Activated T-cell treated with anti-CD3 and anti-CD28 coated beads, Interleukin-2, amount 50 U/mL, for 72 hours (primary cell): Measurements from ENCODE around the gene ERFL. TPM values are rescaled to one million over a fixed set of nuclear protein-coding genes. Genes with fewer than 3 reads are reported as not detected.
A peak's percentile ranks its signal among the peaks of the same experiment; 100 is the strongest.
"Not testable (repeated sequence)": the region's sequence is repeated elsewhere in the genome, so short reads cannot be mapped to it uniquely, and the experiment has no call there.

Experiments
- ATAC-seq, 2 donors: fragments of 150-1000 bp; cut with Tn5 transposase; replicated peaks in 1 of 2; 2 replicates each; pipeline ENCODE4 v1.10.0; 2021; ENCODE audit warnings: moderate library complexity in 2 of 2, mild to moderate bottlenecking in 1 of 2
- DNase-seq, 2 donors: peaks; one replicate each; pipeline ENCODE4 v3.0.0; 2021 to 2022; ENCODE audit warnings: mixed read lengths in 1 of 2
- H3K27ac Mint-ChIP-seq: one replicate; pipeline ENCODE4 v1.8.0; 2022; ENCODE audit warnings: mild to moderate bottlenecking, moderate library complexity, mixed read lengths
- H3K27me3 Mint-ChIP-seq: one replicate; pipeline ENCODE4 v1.8.0; 2022; ENCODE audit warnings: low read depth, mixed read lengths
- H3K36me3 Mint-ChIP-seq, 2 donors: one replicate each; pipeline ENCODE4 v1.8.0; 2022; ENCODE audit warnings: mixed read lengths in 2 of 2, mild to moderate bottlenecking in 1 of 2; ENCODE audit not compliant: insufficient read depth in 2 of 2
- H3K4me1 Mint-ChIP-seq: one replicate; pipeline ENCODE4 v1.8.0; 2022; ENCODE audit warnings: low read depth, mixed read lengths
- H3K4me3 Mint-ChIP-seq, 2 donors: one replicate each; pipeline ENCODE4 v1.8.0; 2022; ENCODE audit warnings: mild to moderate bottlenecking in 2 of 2, mixed read lengths in 2 of 2, moderate library complexity in 2 of 2
- H3K9me3 Mint-ChIP-seq, 2 donors: one replicate each; pipeline ENCODE4 v1.8.0; 2022; ENCODE audit warnings: mixed read lengths in 2 of 2
- total RNA-seq, 2 donors: library from RNA; stranded (reverse); gene quantifications; one replicate each; pipeline ENCODE4 v1.2.3, GENCODE V29; 2022

The ERFL gene
- total RNA-seq, 2 donors from 2014 or later: 3.3 to 4.1 TPM

GRCh38 chr19:41877916-41878905 lies 50.0 kb downstream of the ERFL start:
- peaks cover 53% of the 10 kb centered on the region for H3K4me1 Mint-ChIP-seq
- no peaks in the 10 kb centered on the region for H3K9me3 Mint-ChIP-seq
- peaks cover 5 to 6% of the 10 kb centered on the region in 2 donors for H3K36me3 Mint-ChIP-seq

GRCh38 chr19:41876847-41877832 lies 51.1 kb downstream of the ERFL start, which contains the start of gene CD79A:
Gene CD79A (plus strand): TSS chr19:41877279. CDS start chr19:41877305, 26 bp downstream.
- ATAC-seq: peak; percentile 2 to 8
- peak in 1 of 2 donors; percentile 37 for DNase-seq
- H3K36me3 Mint-ChIP-seq: peaks cover 0 to under 1% of the 10 kb centered on the region in 2 donors
- H3K27me3 Mint-ChIP-seq: no peaks in the 10 kb centered on the region
- H3K4me3 Mint-ChIP-seq: peak within 1 kb of the TSS; percentile 54 to 78
- peaks cover 59% of the 10 kb centered on the region for H3K4me1 Mint-ChIP-seq
- H3K27ac Mint-ChIP-seq: peak within 1 kb of the TSS; percentile 90
- H3K9me3 Mint-ChIP-seq: no peaks in the 10 kb centered on the region

More at GRCh38 chr19:41877916-41878905, 50.0 kb downstream of the ERFL start:
- Mint-ChIP-seq H3K27me3 (no peaks in the 10 kb centered on the region), H3K27ac (peak overlapping the region; percentile 90), H3K4me3 (peak overlapping the region; percentile 54 to 78)
- ATAC-seq (peak; percentile 5 to 10), DNase-seq (peak in 1 of 2 donors; percentile 22)

GRCh38 chr19:41875973-41876372 lies 52.3 kb downstream of the ERFL start:
- peaks cover 63% of the 10 kb centered on the region for H3K4me1 Mint-ChIP-seq
- ATAC-seq, H3K27me3 Mint-ChIP-seq, H3K9me3 Mint-ChIP-seq, H3K36me3 Mint-ChIP-seq: not testable (repeated sequence)
- H3K4me3 Mint-ChIP-seq: peak overlapping the region; percentile 49 to 60
- peak overlapping the region; percentile 18 for H3K27ac Mint-ChIP-seq
- DNase-seq: peak in 1 of 2 donors; percentile 0

- no peak for ATAC-seq
- no peaks in the 10 kb centered on the region for H3K27me3 Mint-ChIP-seq
- H3K4me1 Mint-ChIP-seq: peaks cover 87% of the 10 kb centered on the region
- peak overlapping the region in 1 of 2 donors; percentile 20 for H3K4me3 Mint-ChIP-seq
- no peaks in the 10 kb centered on the region for H3K9me3 Mint-ChIP-seq
- peak overlapping the region; percentile 75 for H3K27ac Mint-ChIP-seq
- peaks cover 6 to 19% of the 10 kb centered on the region in 2 donors for H3K36me3 Mint-ChIP-seq
- peak; percentile 68 to 73 for DNase-seq
Measured at GRCh38 chr19:41872775-41873647, 55.2 kb downstream of the ERFL start.

- Mint-ChIP-seq H3K27ac (peak overlapping the region; percentile 75), H3K9me3 (no peaks in the 10 kb centered on the region), H3K27me3 (no peaks in the 10 kb centered on the region), H3K4me1 (peaks cover 87% of the 10 kb centered on the region), H3K4me3 (peak overlapping the region in 1 of 2 donors; percentile 20), H3K36me3 (peaks cover 6 to 19% of the 10 kb centered on the region in 2 donors)
- ATAC-seq (no peak), DNase-seq (no peak)
Measured at GRCh38 chr19:41872384-41872774, 55.9 kb downstream of the ERFL start.

GRCh38 chr19:41871573-41872383 lies 56.5 kb downstream of the ERFL start:
- peak; percentile 67 to 76 for ATAC-seq
- H3K27me3 Mint-ChIP-seq: no peaks in the 10 kb centered on the region
- H3K36me3 Mint-ChIP-seq: peaks cover 6 to 20% of the 10 kb centered on the region in 2 donors
- H3K27ac Mint-ChIP-seq: peak overlapping the region; percentile 99
- DNase-seq: peak; percentile 80 to 85
- H3K9me3 Mint-ChIP-seq: no peaks in the 10 kb centered on the region
- peaks cover 83% of the 10 kb centered on the region for H3K4me1 Mint-ChIP-seq
- peak overlapping the region; percentile 72 to 85 for H3K4me3 Mint-ChIP-seq

- no peaks in the 10 kb centered on the region for H3K27me3 Mint-ChIP-seq
- peaks cover 83% of the 10 kb centered on the region for H3K4me1 Mint-ChIP-seq
- H3K27ac Mint-ChIP-seq: peak overlapping the region; percentile 3
- no peaks in the 10 kb centered on the region for H3K9me3 Mint-ChIP-seq
- ATAC-seq: peak; percentile 22 to 37
- H3K4me3 Mint-ChIP-seq: peak overlapping the region; percentile 46 to 66
- peak; percentile 41 to 51 for DNase-seq
- peaks cover 6 to 33% of the 10 kb centered on the region in 2 donors for H3K36me3 Mint-ChIP-seq
Measured at GRCh38 chr19:41870401-41870873, 57.8 kb downstream of the ERFL start.

GRCh38 chr19:41869374-41869955 lies 58.8 kb downstream of the ERFL start:
- H3K4me3 Mint-ChIP-seq: peak overlapping the region; percentile 4 to 25

GRCh38 chr19:41868989-41869300 lies 59.3 kb downstream of the ERFL start:
- no peak for DNase-seq
- no peaks in the 10 kb centered on the region for H3K27me3 Mint-ChIP-seq
- H3K4me1 Mint-ChIP-seq: peaks cover 89% of the 10 kb centered on the region
- no peaks in the 10 kb centered on the region for H3K9me3 Mint-ChIP-seq
- H3K27ac Mint-ChIP-seq: peak overlapping the region; percentile 86
- peak overlapping the region; percentile 1 to 34 for H3K4me3 Mint-ChIP-seq
- no peak for ATAC-seq
- H3K36me3 Mint-ChIP-seq: peaks cover 9 to 42% of the 10 kb centered on the region in 2 donors

More at GRCh38 chr19:41869374-41869955, 58.8 kb downstream of the ERFL start:
- Mint-ChIP-seq H3K9me3 (no peaks in the 10 kb centered on the region), H3K4me1 (peaks cover 84% of the 10 kb centered on the region), H3K27me3 (no peaks in the 10 kb centered on the region), H3K27ac (peak overlapping the region; percentile 25), H3K36me3 (peaks cover 6 to 37% of the 10 kb centered on the region in 2 donors)
- ATAC-seq: no peak
- no peak for DNase-seq

- Mint-ChIP-seq H3K27me3 (no peaks in the 10 kb centered on the region), H3K36me3 (peaks cover 11 to 46% of the 10 kb centered on the region in 2 donors), H3K9me3 (no peaks in the 10 kb centered on the region), H3K4me1 (peaks cover 93% of the 10 kb centered on the region), H3K27ac (peak overlapping the region; percentile 86), H3K4me3 (peak overlapping the region; percentile 54 to 58)
- DNase-seq (no peak), ATAC-seq (peak in 1 of 2 donors; percentile 2)
Measured at GRCh38 chr19:41868120-41868988, 59.9 kb downstream of the ERFL start.
